DMS 273 treated with DMSO at 0.1 percent for 48 hours (cell line): ENCODE results near the gene GMDS.
A peak's percentile ranks its signal among the peaks of the same experiment; 100 is the strongest.
"Not testable (repeated sequence)": the region's sequence is repeated elsewhere in the genome, so short reads cannot be mapped to it uniquely, and the experiment has no call there.

Experiments used
- DNase-seq: peaks from one replicate; lab custom pipeline; 2025; lab: John Stamatoyannopoulos, UW

The GMDS gene

GRCh38 chr6:1708820-1709219, 536.6 kb downstream of the GMDS start:
- DNase-seq, result no peak

GRCh38 chr6:1708122-1708521, 537.3 kb downstream of the GMDS start:
- no peak for DNase-seq

- DNase-seq, result no peak
These were observed 539.8 kb downstream of the GMDS start for GRCh38 chr6:1705630-1706029.

- DNase-seq, result no peak
These were observed 540.2 kb downstream of the GMDS start for GRCh38 chr6:1705183-1705582.

- no peak for DNase-seq
These were observed 540.7 kb downstream of the GMDS start for GRCh38 chr6:1704711-1705110.

GRCh38 chr6:1703923-1704322, 541.5 kb downstream of the GMDS start:
- DNase-seq, result no peak

GRCh38 chr6:1703091-1703855, 542.1 kb downstream of the GMDS start:
- DNase-seq, result no peak

- no peak for DNase-seq
These were observed 542.8 kb downstream of the GMDS start for GRCh38 chr6:1702580-1703051.

GRCh38 chr6:1701668-1702353, 543.6 kb downstream of the GMDS start:
- no peak for DNase-seq

GRCh38 chr6:1700278-1700967, 545.0 kb downstream of the GMDS start:
- no peak for DNase-seq

- no peak for DNase-seq
These were observed 546.9 kb downstream of the GMDS start for GRCh38 chr6:1698527-1698926.

GRCh38 chr6:1697688-1698351, 547.6 kb downstream of the GMDS start:
- DNase-seq, result no peak

- DNase-seq, result no peak
These were observed 548.9 kb downstream of the GMDS start for GRCh38 chr6:1696463-1696850.

- DNase-seq, result no peak
These were observed 549.6 kb downstream of the GMDS start for GRCh38 chr6:1695546-1696462.

- not testable (repeated sequence) for DNase-seq
These were observed 553.6 kb downstream of the GMDS start for GRCh38 chr6:1691828-1692227.

- not testable (repeated sequence) for DNase-seq
These were observed 554.7 kb downstream of the GMDS start for GRCh38 chr6:1690656-1691055.

GRCh38 chr6:1689141-1689540, 556.3 kb downstream of the GMDS start:
- no peak for DNase-seq

- DNase-seq, result no peak
These were observed 557.0 kb downstream of the GMDS start for GRCh38 chr6:1688396-1688795.

- DNase-seq, result no peak
These were observed 558.0 kb downstream of the GMDS start for GRCh38 chr6:1687402-1687801.

GRCh38 chr6:1686117-1687098, 559.0 kb downstream of the GMDS start:
- peak; percentile 55 for DNase-seq
